HL-60 (cell line): ENCODE results near the gene COLEC11.

Source experiments
- DNase-seq, 2 experiments: peaks; one replicate each; pipeline ENCODE4 v3.0.0-alpha.2; 2010 to 2020; ENCODE audit warnings: low read depth in 1 of 2, low spot score in 1 of 2
- H3K27ac ChIP-seq: fragments of 250-450 bp; sonication (Bioruptor Pico); replicated peaks from 2 replicates; pipeline ENCODE4 v1.5.1; 2020; ENCODE audit warnings: mild to moderate bottlenecking, moderate library complexity
- H3K27me3 ChIP-seq: fragments of 250-450 bp; sonication (Bioruptor Pico); 2 replicates; pipeline ENCODE4 v1.5.1; 2021; ENCODE audit warnings: mild to moderate bottlenecking, moderate library complexity; ENCODE audit not compliant: insufficient read depth, poor library complexity, severe bottlenecking
- H3K4me3 ChIP-seq: replicated peaks from 2 replicates; pipeline ENCODE4 v1.5.1; 2011; ENCODE audit warnings: mild to moderate bottlenecking, control low read depth, low read length; ENCODE audit not compliant: insufficient read depth
- CTCF ChIP-seq: IDR thresholded peaks from one replicate; pipeline ENCODE4 v1.5.1; 2011; ENCODE audit warnings: low read length, control low read depth, inconsistent platforms; ENCODE audit not compliant: insufficient read depth
- GABPA ChIP-seq: IDR thresholded peaks from 2 replicates; pipeline ENCODE4 v1.6.1; 2012; ENCODE audit warnings: low read depth
- POLR2AphosphoS5 ChIP-seq: IDR thresholded peaks from 2 replicates; pipeline ENCODE4 v1.6.1; 2012; ENCODE audit warnings: low read depth
- REST ChIP-seq: IDR thresholded peaks from 2 replicates; pipeline ENCODE4 v1.6.1; 2012; ENCODE audit warnings: low read depth; ENCODE audit not compliant: insufficient replicate concordance
- SPI1 ChIP-seq: IDR thresholded peaks from 2 replicates; pipeline ENCODE4 v1.6.1; 2012; ENCODE audit warnings: low read depth, mild to moderate bottlenecking, borderline replicate concordance

Gene COLEC11

GRCh38 chr2:3587021-3587420, 7.9 kb upstream of the COLEC11 start:
- H3K27ac ChIP-seq, result no peak overlapping the region
- no peak for DNase-seq
- no peak overlapping the region for H3K4me3 ChIP-seq
- H3K27me3 ChIP-seq, result no peaks in the 10 kb centered on the region
- TF ChIP-seq CTCF (no peak), SPI1 (no peak), REST (no peak)

- TF ChIP-seq GABPA (no peak), POLR2AphosphoS5 (no peak), REST (no peak)
- no peak for DNase-seq
- no peak overlapping the region for H3K27ac ChIP-seq
- no peak overlapping the region for H3K4me3 ChIP-seq
- no peaks in the 10 kb centered on the region for H3K27me3 ChIP-seq
Measured at GRCh38 chr2:3587432-3587831, 7.5 kb upstream of the COLEC11 start.

GRCh38 chr2:3588084-3588483, 6.8 kb upstream of the COLEC11 start:
- no peak for DNase-seq
- Histone ChIP-seq H3K4me3 (no peak overlapping the region), H3K27ac (no peak overlapping the region), H3K27me3 (no peaks in the 10 kb centered on the region)
- TF ChIP-seq REST (no peak), POLR2AphosphoS5 (no peak), GABPA (no peak), CTCF (no peak), SPI1 (no peak)

- TF ChIP-seq GABPA (no peak), POLR2AphosphoS5 (no peak), SPI1 (no peak), REST (no peak), CTCF (no peak)
- DNase-seq, result no peak
- Histone ChIP-seq H3K27me3 (no peaks in the 10 kb centered on the region), H3K4me3 (no peak overlapping the region), H3K27ac (no peak overlapping the region)
Measured at GRCh38 chr2:3589086-3589485, 5.8 kb upstream of the COLEC11 start.
